Fibroblast of the aortic adventitia (primary cell): ENCODE data around the gene C1QTNF12. TPM values are rescaled to one million over a fixed set of nuclear protein-coding genes. Genes with fewer than 3 reads are reported as not detected.

ENCODE experiments used
- DNase-seq: peaks from one replicate; pipeline ENCODE4 v3.0.0-alpha.2; 2010; ENCODE audit warnings: low read depth
- H3K4me3 ChIP-seq: 2 replicates; pipeline ENCODE4 v1.5.1; 2011; ENCODE audit warnings: low read depth, mild to moderate bottlenecking, control low read depth, low read length, moderate library complexity
- CTCF ChIP-seq: IDR thresholded peaks from 2 replicates; pipeline ENCODE4 v1.5.1; 2011; ENCODE audit warnings: mild to moderate bottlenecking, low read length, control low read depth, inconsistent platforms; ENCODE audit not compliant: insufficient read depth
- total RNA-seq: library from RNA; depleted of rRNA; stranded (reverse); fragments of >200 nt; gene quantifications from 2 replicates; pipeline ENCODE4 v1.2.3, GENCODE V29; 2012; ENCODE audit warnings: low replicate concordance

The C1QTNF12 gene
- total RNA-seq: 0.65 and 1.4 TPM in 2 replicates

GRCh38 chr1:1246577-1247340, at the start of gene C1QTNF12:
TSS of gene C1QTNF12 (minus strand) at chr1:1246722. CDS start at chr1:1246690, 32 bp downstream.
- TF ChIP-seq CTCF: no peak
- no peak for DNase-seq

GRCh38 chr1:1295154-1295923, 48.8 kb upstream of the C1QTNF12 start:
- no peak for DNase-seq
- no peak for TF ChIP-seq CTCF
- H3K4me3 ChIP-seq: no peak overlapping the region

More at GRCh38 chr1:1246577-1247340, at the start of gene C1QTNF12:
- H3K4me3 ChIP-seq: no peak within 1 kb of the TSS

- DNase-seq: no peak
- no peak overlapping the region for H3K4me3 ChIP-seq
- TF ChIP-seq CTCF: no peak
Measured at GRCh38 chr1:1294250-1294890, 47.8 kb upstream of the C1QTNF12 start.

GRCh38 chr1:1293263-1294249, 47.0 kb upstream of the C1QTNF12 start:
- TF ChIP-seq CTCF: no peak
- no peak for DNase-seq
- no peak overlapping the region for H3K4me3 ChIP-seq

- TF ChIP-seq CTCF: no peak
- no peak for DNase-seq
- H3K4me3 ChIP-seq: no peak overlapping the region
Measured at GRCh38 chr1:1292851-1293250, 46.3 kb upstream of the C1QTNF12 start.

- no peak overlapping the region for H3K4me3 ChIP-seq
- no peak for DNase-seq
- no peak for TF ChIP-seq CTCF
Measured at GRCh38 chr1:1292442-1292779, 45.9 kb upstream of the C1QTNF12 start.
